ENCODE results near the gene ARMC8. TPM values are rescaled to one million over a fixed set of nuclear protein-coding genes. Genes with fewer than 3 reads are reported as not detected.

Gene ARMC8
- polyA plus RNA-seq, 1 donor from 2014 or later, result 90.6 TPM

DNA sequence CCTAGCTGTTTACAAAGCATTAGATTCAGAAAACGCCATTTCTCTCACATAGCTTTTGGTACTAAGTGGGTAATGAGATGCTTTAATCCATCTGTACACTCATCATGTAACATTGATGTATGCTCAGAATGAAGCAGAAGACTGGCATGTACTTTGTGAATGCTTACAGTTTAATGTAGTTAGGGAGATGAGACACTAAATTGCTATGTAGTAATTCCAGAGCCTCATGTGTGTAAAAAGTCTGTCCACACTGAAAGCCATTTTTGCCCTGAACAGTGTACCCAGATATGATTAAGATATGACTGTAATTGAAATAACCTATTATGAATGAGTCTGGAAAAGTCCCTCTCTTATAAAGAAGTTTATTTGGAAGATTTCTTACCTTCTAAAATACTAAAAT is 66.5 kb downstream of the ARMC8 start:
- H3K9me2 ChIP-seq (ENCODE audit: insufficient read depth, low read length), result no peaks in the 10 kb centered on the region
- H3K36me3 ChIP-seq (ENCODE audit: insufficient read depth, low read length), result no peaks in the 10 kb centered on the region
- H3K4me3 ChIP-seq (ENCODE audit: low read length), result no peak overlapping the region
- TF ChIP-seq, protein P1, sequence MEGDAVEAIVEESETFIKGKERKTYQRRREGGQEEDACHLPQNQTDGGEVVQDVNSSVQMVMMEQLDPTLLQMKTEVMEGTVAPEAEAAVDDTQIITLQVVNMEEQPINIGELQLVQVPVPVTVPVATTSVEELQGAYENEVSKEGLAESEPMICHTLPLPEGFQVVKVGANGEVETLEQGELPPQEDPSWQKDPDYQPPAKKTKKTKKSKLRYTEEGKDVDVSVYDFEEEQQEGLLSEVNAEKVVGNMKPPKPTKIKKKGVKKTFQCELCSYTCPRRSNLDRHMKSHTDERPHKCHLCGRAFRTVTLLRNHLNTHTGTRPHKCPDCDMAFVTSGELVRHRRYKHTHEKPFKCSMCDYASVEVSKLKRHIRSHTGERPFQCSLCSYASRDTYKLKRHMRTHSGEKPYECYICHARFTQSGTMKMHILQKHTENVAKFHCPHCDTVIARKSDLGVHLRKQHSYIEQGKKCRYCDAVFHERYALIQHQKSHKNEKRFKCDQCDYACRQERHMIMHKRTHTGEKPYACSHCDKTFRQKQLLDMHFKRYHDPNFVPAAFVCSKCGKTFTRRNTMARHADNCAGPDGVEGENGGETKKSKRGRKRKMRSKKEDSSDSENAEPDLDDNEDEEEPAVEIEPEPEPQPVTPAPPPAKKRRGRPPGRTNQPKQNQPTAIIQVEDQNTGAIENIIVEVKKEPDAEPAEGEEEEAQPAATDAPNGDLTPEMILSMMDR (IDR thresholded peaks at IDR 0.05; ENCODE audit: poor library complexity, severe bottlenecking), result no peak
- TF ChIP-seq, protein P2, sequence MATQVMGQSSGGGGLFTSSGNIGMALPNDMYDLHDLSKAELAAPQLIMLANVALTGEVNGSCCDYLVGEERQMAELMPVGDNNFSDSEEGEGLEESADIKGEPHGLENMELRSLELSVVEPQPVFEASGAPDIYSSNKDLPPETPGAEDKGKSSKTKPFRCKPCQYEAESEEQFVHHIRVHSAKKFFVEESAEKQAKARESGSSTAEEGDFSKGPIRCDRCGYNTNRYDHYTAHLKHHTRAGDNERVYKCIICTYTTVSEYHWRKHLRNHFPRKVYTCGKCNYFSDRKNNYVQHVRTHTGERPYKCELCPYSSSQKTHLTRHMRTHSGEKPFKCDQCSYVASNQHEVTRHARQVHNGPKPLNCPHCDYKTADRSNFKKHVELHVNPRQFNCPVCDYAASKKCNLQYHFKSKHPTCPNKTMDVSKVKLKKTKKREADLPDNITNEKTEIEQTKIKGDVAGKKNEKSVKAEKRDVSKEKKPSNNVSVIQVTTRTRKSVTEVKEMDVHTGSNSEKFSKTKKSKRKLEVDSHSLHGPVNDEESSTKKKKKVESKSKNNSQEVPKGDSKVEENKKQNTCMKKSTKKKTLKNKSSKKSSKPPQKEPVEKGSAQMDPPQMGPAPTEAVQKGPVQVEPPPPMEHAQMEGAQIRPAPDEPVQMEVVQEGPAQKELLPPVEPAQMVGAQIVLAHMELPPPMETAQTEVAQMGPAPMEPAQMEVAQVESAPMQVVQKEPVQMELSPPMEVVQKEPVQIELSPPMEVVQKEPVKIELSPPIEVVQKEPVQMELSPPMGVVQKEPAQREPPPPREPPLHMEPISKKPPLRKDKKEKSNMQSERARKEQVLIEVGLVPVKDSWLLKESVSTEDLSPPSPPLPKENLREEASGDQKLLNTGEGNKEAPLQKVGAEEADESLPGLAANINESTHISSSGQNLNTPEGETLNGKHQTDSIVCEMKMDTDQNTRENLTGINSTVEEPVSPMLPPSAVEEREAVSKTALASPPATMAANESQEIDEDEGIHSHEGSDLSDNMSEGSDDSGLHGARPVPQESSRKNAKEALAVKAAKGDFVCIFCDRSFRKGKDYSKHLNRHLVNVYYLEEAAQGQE (IDR thresholded peaks at IDR 0.05; ENCODE audit: borderline replicate concordance), result no peak
- TF ChIP-seq SMC3 (conservative IDR thresholded peaks at IDR 0.05; ENCODE audit: poor library complexity), result no peak
- TF ChIP-seq RAD21 (conservative IDR thresholded peaks at IDR 0.05), result no peak
- no peak for TF ChIP-seq EZH2 (IDR thresholded peaks at IDR 0.05; ENCODE audit: borderline replicate concordance, insufficient read depth, low read length, poor library complexity, severe bottlenecking)
- TF ChIP-seq MXI1 (conservative IDR thresholded peaks at IDR 0.05; ENCODE audit: poor library complexity, severe bottlenecking), result no peak
- TF ChIP-seq POLR2AphosphoS5 (IDR thresholded peaks at IDR 0.05), result no peak
- TF ChIP-seq TAF1 (IDR thresholded peaks at IDR 0.05; ENCODE audit: low read depth), result no peak
- no peak for TF ChIP-seq EP300 (conservative IDR thresholded peaks at IDR 0.05; ENCODE audit: poor library complexity, severe bottlenecking)
- no peak overlapping the region for H3K27ac ChIP-seq (ENCODE audit: low read length)
- H3K27me3 ChIP-seq (ENCODE audit: insufficient read depth, low read depth, low read length), result no peaks in the 10 kb centered on the region
- no peaks in the 10 kb centered on the region for H4K20me1 ChIP-seq (ENCODE audit: insufficient read depth)
- H2AFZ ChIP-seq (ENCODE audit: low read depth, low read length), result no peak overlapping the region
- H3K9me3 ChIP-seq (ENCODE audit: low read length), result no peaks in the 10 kb centered on the region
- H3F3A ChIP-seq (ENCODE audit: insufficient read depth, low read length, poor library complexity, severe bottlenecking), result no peaks in the 10 kb centered on the region
- H3K79me2 ChIP-seq (replicated peaks; ENCODE audit: insufficient read depth, low read length), result no peaks in the 10 kb centered on the region
- H3K4me2 ChIP-seq (ENCODE audit: low read length), result no peak overlapping the region
- no peak overlapping the region for H3K9ac ChIP-seq (ENCODE audit: low read length)

DNA sequence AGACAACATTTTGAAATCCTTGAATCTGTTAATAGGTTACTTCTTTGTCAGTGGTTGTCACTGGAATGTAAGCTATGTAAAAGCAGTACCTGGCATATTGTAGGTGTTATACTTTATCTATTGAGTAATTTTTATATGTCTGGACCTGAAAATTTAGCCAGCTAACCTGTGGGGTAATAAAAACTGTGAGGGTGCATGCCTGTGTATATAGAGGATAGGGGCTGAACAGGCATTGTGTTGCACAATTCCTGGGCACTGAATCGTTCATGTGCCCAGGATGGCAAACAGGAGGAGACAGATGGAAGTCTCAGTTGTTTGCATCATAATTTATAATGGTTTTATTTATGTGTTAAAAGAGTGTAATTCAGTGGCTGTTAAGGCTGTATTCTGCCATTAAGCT is 67.1 kb downstream of the ARMC8 start:
- no peaks in the 10 kb centered on the region for H3K79me2 ChIP-seq (replicated peaks; ENCODE audit: insufficient read depth, low read length)
- no peak for TF ChIP-seq EZH2 (IDR thresholded peaks at IDR 0.05; ENCODE audit: borderline replicate concordance, insufficient read depth, low read length, poor library complexity, severe bottlenecking)
- TF ChIP-seq RAD21 (conservative IDR thresholded peaks at IDR 0.05), result no peak
- TF ChIP-seq SMC3 (conservative IDR thresholded peaks at IDR 0.05; ENCODE audit: poor library complexity), result no peak
- TF ChIP-seq EP300 (conservative IDR thresholded peaks at IDR 0.05; ENCODE audit: poor library complexity, severe bottlenecking), result no peak
- no peak for TF ChIP-seq POLR2AphosphoS5 (IDR thresholded peaks at IDR 0.05)
- TF ChIP-seq, protein P2 (IDR thresholded peaks at IDR 0.05; ENCODE audit: borderline replicate concordance), result no peak
- no peak overlapping the region for H3K4me2 ChIP-seq (ENCODE audit: low read length)
- H3K36me3 ChIP-seq (ENCODE audit: insufficient read depth, low read length), result no peaks in the 10 kb centered on the region
- no peaks in the 10 kb centered on the region for H3K27me3 ChIP-seq (ENCODE audit: insufficient read depth, low read depth, low read length)
- H3K27ac ChIP-seq (ENCODE audit: low read length), result no peak overlapping the region
- no peaks in the 10 kb centered on the region for H3K9me3 ChIP-seq (ENCODE audit: low read length)
- no peaks in the 10 kb centered on the region for H3F3A ChIP-seq (ENCODE audit: insufficient read depth, low read length, poor library complexity, severe bottlenecking)
- no peaks in the 10 kb centered on the region for H4K20me1 ChIP-seq (ENCODE audit: insufficient read depth)
- H2AFZ ChIP-seq (ENCODE audit: low read depth, low read length), result no peak overlapping the region
- no peak overlapping the region for H3K4me3 ChIP-seq (ENCODE audit: low read length)
- no peaks in the 10 kb centered on the region for H3K9me2 ChIP-seq (ENCODE audit: insufficient read depth, low read length)
- H3K9ac ChIP-seq (ENCODE audit: low read length), result no peak overlapping the region
